GM12878 (cell line): Measurements from ENCODE around the gene TSPAN7. TPM values are rescaled to one million over a fixed set of nuclear protein-coding genes. Genes with fewer than 3 reads are reported as not detected.

Source experiments
- ATAC-seq: fragments of 200-7000 bp; cut with Tn5 transposase; 3 replicates; pipeline ENCODE4 v1.9.1; 2020; ENCODE audit warnings: mild to moderate bottlenecking, moderate library complexity
- BruUV-seq: library from RNA; stranded (reverse); fragments of 400-500 nt; replicated peaks from 2 replicates; lab custom pipeline; 2021; lab: Mats Ljungman, UMichigan
- CTCF ChIA-PET: fragments of 300-600 bp; sonication (Branson Sonifier 250); formaldehyde crosslinking; extraction: SDS; loops from one replicate; lab custom pipeline; 2021; ENCODE audit warnings: inconsistent platforms; lab: Yijun Ruan, JAX
- POLR2A ChIA-PET: fragments of 350-600 bp; formaldehyde crosslinking; extraction: SDS; loops from one replicate; lab custom pipeline; 2021; ENCODE audit warnings: inconsistent platforms; lab: Charles Lee
- RAD21 ChIA-PET: fragments of 300-600 bp; sonication (Branson Sonifier 250); formaldehyde crosslinking; loops from one replicate; lab custom pipeline; 2023; ENCODE audit warnings: antibody characterized with exemption; ENCODE audit not compliant: unreplicated experiment; lab: Charles Lee
- SMC1A ChIA-PET: fragments of 300-600 bp; sonication (Branson Sonifier 250); formaldehyde crosslinking; loops from one replicate; lab custom pipeline; 2023; ENCODE audit not compliant: unreplicated experiment, uncharacterized antibody; lab: Charles Lee
- DNase-seq: peaks from one replicate; pipeline ENCODE4 v3.0.0-alpha.2; 2011; ENCODE audit warnings: low read depth, low spot score
- FAIRE-seq: peaks from 3 replicates; lab custom pipeline; 2011; peaks lifted over from hg19 to GRCh38; lab: Jason Lieb, UNC
- H2AFZ ChIP-seq: 2 replicates; pipeline ENCODE4 v1.6.0; 2011; ENCODE audit warnings: low read depth, low read length, control low read depth; ENCODE audit not compliant: control insufficient read depth
- H3K27ac ChIP-seq: 2 replicates; pipeline ENCODE4 v1.5.1; 2011; ENCODE audit warnings: control low read depth; ENCODE audit not compliant: control insufficient read depth, insufficient read depth
- H3K27me3 ChIP-seq, 2 experiments: replicated peaks in 1 of 2; 2 replicates each; pipeline versions ENCODE4 v1.6.0 to v1.6.1; 2011; ENCODE audit warnings: low read length in 1 of 2; ENCODE audit not compliant: control insufficient read depth in 2 of 2, insufficient read depth in 2 of 2
- H3K36me3 ChIP-seq, 2 experiments: 2 replicates each; pipeline ENCODE4 v1.5.1; 2011; ENCODE audit warnings: low read length in 1 of 2; ENCODE audit not compliant: control insufficient read depth in 2 of 2, insufficient read depth in 2 of 2
- H3K4me1 ChIP-seq: 2 replicates; pipeline ENCODE4 v1.6.1; 2011; ENCODE audit warnings: mild to moderate bottlenecking, low read length, moderate library complexity, mixed read lengths; ENCODE audit not compliant: control insufficient read depth, insufficient read depth
- H3K4me2 ChIP-seq: 2 replicates; pipeline ENCODE4 v1.6.0; 2011; ENCODE audit warnings: control low read depth; ENCODE audit not compliant: control insufficient read depth, insufficient read depth
- H3K4me3 ChIP-seq: fragments of 200-600 bp; sonication (generic); 2 replicates; pipeline ENCODE4 v1.5.1; 2016
- H3K79me2 ChIP-seq: 2 replicates; pipeline ENCODE4 v1.6.0; 2011; ENCODE audit warnings: low read length; ENCODE audit not compliant: control insufficient read depth, insufficient read depth
- H3K9ac ChIP-seq: 2 replicates; pipeline ENCODE4 v1.8.0; 2011; ENCODE audit warnings: low read length, control low read depth, mixed read lengths; ENCODE audit not compliant: control insufficient read depth, insufficient read depth
- H3K9me3 ChIP-seq: replicated peaks from 3 replicates; pipeline ENCODE4 v1.5.1; 2011; ENCODE audit warnings: mild to moderate bottlenecking, low read length; ENCODE audit not compliant: control insufficient read depth, insufficient read depth
- H4K20me1 ChIP-seq: 2 replicates; pipeline ENCODE4 v1.6.0; 2011; ENCODE audit not compliant: control insufficient read depth, insufficient read depth
- ASH2L ChIP-seq: fragments of 300-600, 200-600 bp; sonication (generic); IDR thresholded peaks from 2 replicates; pipeline ENCODE4 v1.6.1; 2017; ENCODE audit warnings: low read depth, mild to moderate bottlenecking, borderline replicate concordance
- CBFB ChIP-seq: IDR thresholded peaks from 2 replicates; pipeline ENCODE4 v1.6.1; 2016; ENCODE audit warnings: antibody characterized with exemption, low read depth
- ETV6 ChIP-seq, 2 experiments: fragments of 450-650 bp in 1 of 2; IDR thresholded peaks in 1 of 2; conservative IDR thresholded peaks in 1 of 2; 2 replicates each; pipeline ENCODE4 v1.6.1; 2014; ENCODE audit warnings: antibody characterized with exemption in 1 of 2, borderline replicate concordance in 1 of 2, low read depth in 1 of 2, mild to moderate bottlenecking in 1 of 2, moderate library complexity in 1 of 2
- KLF5 ChIP-seq: fragments of 450-650 bp; IDR thresholded peaks from 2 replicates; pipeline ENCODE4 v1.6.1; 2014; ENCODE audit warnings: mild to moderate bottlenecking; ENCODE audit not compliant: partially characterized antibody
- POU2F2 ChIP-seq: IDR thresholded peaks from 3 replicates; pipeline ENCODE4 v1.6.1; 2011; ENCODE audit warnings: low read depth, mild to moderate bottlenecking, low read length, borderline replicate concordance
- RAD21 ChIP-seq: IDR thresholded peaks from 2 replicates; pipeline ENCODE4 v1.6.1; 2011; ENCODE audit warnings: mild to moderate bottlenecking, low read depth, low read length, moderate library complexity; ENCODE audit not compliant: insufficient read depth
- TCF3 ChIP-seq: IDR thresholded peaks from 2 replicates; pipeline ENCODE4 v1.6.1; 2012; ENCODE audit warnings: low read depth, mild to moderate bottlenecking, low read length, borderline replicate concordance; ENCODE audit not compliant: insufficient read depth
- WGBS: methylation state at CpG from one replicate; pipeline ENCODE4 v1.1.6; 2016; ENCODE audit warnings: low lambda C conversion rate; ENCODE audit not compliant: insufficient replicate concordance, insufficient coverage; ENCODE audit errors: missing lambda C conversion rate; 5-methylcytosine and 5-hydroxymethylcytosine counted together
- in situ Hi-C: fragments of 300-500 bp; cut with MboI; formaldehyde crosslinking; loops from 9 replicates; pipeline ENCODE4 v1.14.3; 2018; ENCODE audit warnings: mixed read lengths
- intact Hi-C: fragments of 100-400 bp; cut with micrococcal nuclease; formaldehyde crosslinking; loops from one replicate; pipeline ENCODE4 v1.14.2; 2022; ENCODE audit not compliant: unreplicated experiment
- polyA plus RNA-seq, 11 experiments: library from polyadenylated mRNA; depleted of rRNA in 4 of 11; unstranded in 6 of 11; stranded (reverse) in 5 of 11; fragments of >200 nt; fragmentation: Nextera tagmentation in 4 of 11; fragmentation: Illumina TruSeq in 1 of 11; extraction: Ambion mirVana in 4 of 11; extraction: Trizol in 1 of 11; gene quantifications; 1 replicate in 1 of 11; 2 replicates in 10 of 11; pipeline versions ENCODE4 v1.2.1 to v1.2.3, GENCODE V29; 2011 to 2016; ENCODE audit warnings: inconsistent platforms in 2 of 11, missing spikeins in 2 of 11, low read depth in 1 of 11
- total RNA-seq, 4 experiments: library from RNA; depleted of rRNA in 3 of 4; stranded (reverse); fragments of >200 nt in 3 of 4; fragmentation: Illumina TruSeq in 1 of 4; extraction: Trizol in 1 of 4; gene quantifications; 2 replicates each; pipeline versions ENCODE4 v1.2.1 to v1.2.3, GENCODE V29; 2013 to 2021
- TF ChIP-seq, protein P1 (sequence below): fragments of 450-650 bp; formaldehyde crosslinking; IDR thresholded peaks from 2 replicates; pipeline ENCODE4 v1.4.0; 2020; ENCODE audit warnings: mild to moderate bottlenecking, moderate library complexity
- TF ChIP-seq, protein P2 (sequence below): IDR thresholded peaks from 2 replicates; pipeline ENCODE4 v1.6.1; 2011; ENCODE audit warnings: low read depth, mild to moderate bottlenecking, low read length, moderate library complexity, borderline replicate concordance; ENCODE audit errors: extremely low read depth
- TF ChIP-seq, protein P3 (sequence below): IDR thresholded peaks from 2 replicates; pipeline ENCODE4 v1.6.1; 2012; ENCODE audit warnings: low read depth, low read length, improper control_type of control experiment
- TF ChIP-seq, protein P4 (sequence below): fragments of 450-650 bp; IDR thresholded peaks from 2 replicates; pipeline ENCODE4 v1.6.1; 2017; ENCODE audit warnings: mild to moderate bottlenecking, moderate library complexity

Gene TSPAN7
- total and polyA plus RNA-seq, 10 of the 15 experiments (the other 5 are each of a cell fraction or from before 2014, with no cell fraction given), result 0.04 to 0.77 (median 0.14) TPM; not detected in 4

DNA sequence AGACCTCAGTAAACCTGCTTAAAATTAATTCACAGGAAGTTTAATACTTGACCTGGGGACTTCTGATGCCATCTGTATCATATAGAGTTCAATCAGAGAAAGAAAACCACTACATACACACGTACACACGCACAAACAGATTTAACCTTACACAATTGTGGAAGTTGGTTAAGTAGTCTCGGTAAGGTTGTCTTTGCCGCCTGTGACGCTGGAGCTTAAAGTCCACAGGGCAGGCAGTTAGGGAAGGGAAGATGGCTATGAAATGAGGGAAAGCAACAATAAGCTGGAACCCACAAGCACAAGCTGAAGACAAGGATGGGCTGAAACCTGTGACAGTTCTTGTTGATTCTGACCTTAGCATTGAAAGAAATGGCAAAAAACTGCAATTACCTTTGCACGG lies 41.7 kb upstream of the TSPAN7 start (continued):
- TF ChIP-seq, protein P1, sequence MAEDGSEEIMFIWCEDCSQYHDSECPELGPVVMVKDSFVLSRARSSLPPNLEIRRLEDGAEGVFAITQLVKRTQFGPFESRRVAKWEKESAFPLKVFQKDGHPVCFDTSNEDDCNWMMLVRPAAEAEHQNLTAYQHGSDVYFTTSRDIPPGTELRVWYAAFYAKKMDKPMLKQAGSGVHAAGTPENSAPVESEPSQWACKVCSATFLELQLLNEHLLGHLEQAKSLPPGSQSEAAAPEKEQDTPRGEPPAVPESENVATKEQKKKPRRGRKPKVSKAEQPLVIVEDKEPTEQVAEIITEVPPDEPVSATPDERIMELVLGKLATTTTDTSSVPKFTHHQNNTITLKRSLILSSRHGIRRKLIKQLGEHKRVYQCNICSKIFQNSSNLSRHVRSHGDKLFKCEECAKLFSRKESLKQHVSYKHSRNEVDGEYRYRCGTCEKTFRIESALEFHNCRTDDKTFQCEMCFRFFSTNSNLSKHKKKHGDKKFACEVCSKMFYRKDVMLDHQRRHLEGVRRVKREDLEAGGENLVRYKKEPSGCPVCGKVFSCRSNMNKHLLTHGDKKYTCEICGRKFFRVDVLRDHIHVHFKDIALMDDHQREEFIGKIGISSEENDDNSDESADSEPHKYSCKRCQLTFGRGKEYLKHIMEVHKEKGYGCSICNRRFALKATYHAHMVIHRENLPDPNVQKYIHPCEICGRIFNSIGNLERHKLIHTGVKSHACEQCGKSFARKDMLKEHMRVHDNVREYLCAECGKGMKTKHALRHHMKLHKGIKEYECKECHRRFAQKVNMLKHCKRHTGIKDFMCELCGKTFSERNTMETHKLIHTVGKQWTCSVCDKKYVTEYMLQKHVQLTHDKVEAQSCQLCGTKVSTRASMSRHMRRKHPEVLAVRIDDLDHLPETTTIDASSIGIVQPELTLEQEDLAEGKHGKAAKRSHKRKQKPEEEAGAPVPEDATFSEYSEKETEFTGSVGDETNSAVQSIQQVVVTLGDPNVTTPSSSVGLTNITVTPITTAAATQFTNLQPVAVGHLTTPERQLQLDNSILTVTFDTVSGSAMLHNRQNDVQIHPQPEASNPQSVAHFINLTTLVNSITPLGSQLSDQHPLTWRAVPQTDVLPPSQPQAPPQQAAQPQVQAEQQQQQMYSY (CRISPR knock-in tag), result no peak
- TF ChIP-seq CBFB, result no peak
- TF ChIP-seq, protein P2, sequence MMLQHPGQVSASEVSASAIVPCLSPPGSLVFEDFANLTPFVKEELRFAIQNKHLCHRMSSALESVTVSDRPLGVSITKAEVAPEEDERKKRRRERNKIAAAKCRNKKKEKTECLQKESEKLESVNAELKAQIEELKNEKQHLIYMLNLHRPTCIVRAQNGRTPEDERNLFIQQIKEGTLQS, result no peak
- no peak for TF ChIP-seq RAD21
- no peak for TF ChIP-seq TCF3

DNA sequence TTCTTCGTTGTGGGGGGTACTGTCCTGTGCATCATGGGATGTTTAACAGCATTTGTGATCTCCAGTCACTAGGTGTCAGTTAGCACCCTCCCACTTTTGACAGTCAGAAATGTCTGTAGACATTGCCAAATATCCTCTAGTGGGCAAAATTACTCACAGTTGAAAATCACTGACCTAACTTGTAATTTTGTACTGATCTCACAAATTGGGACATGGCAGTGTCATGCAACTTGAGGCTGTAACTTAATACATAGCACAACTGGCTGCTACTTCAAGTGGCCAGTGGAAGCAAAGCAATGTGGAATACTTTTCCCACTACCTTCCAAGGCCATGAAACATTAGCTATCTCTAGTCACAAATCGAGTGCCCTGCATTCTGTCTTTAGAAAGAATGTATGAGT lies 23.2 kb upstream of the TSPAN7 start:
- Histone ChIP-seq H3K4me2 (no peak overlapping the region), H3K9me3 (no peaks in the 10 kb centered on the region), H2AFZ (no peak overlapping the region), H3K79me2 (no peaks in the 10 kb centered on the region), H3K4me1 (no peaks in the 10 kb centered on the region), H3K27me3 (no peaks in the 10 kb centered on the region), H3K4me3 (no peak overlapping the region), H3K27ac (no peak overlapping the region), H4K20me1 (no peaks in the 10 kb centered on the region; the same call in 1 of the 2 replicates), H3K9ac (no peak overlapping the region), H3K36me3 (no peaks in the 10 kb centered on the region)
- intact Hi-C loops (no loop called here), in situ Hi-C loops (no loop called here)
- RAD21 ChIA-PET, result no interaction called here
- POLR2A ChIA-PET, result no interaction called here
- DNase-seq (no peak), FAIRE-seq (no peak), ATAC-seq (no peak)
- BruUV-seq, result no TSS peak
- 0% methylated on average over 2 of the region's 2 CpGs for WGBS
- SMC1A ChIA-PET, result no interaction called here
- CTCF ChIA-PET, result no interaction called here
- no peak for TF ChIP-seq KLF5
- TF ChIP-seq POU2F2, result no peak
- no peak for TF ChIP-seq RAD21
- TF ChIP-seq ETV6 (conservative IDR thresholded peaks at IDR 0.05 in 1 of 2, IDR thresholded peaks at IDR 0.05 in 1 of 2; ENCODE audit: borderline replicate concordance in 1 of 2, low read depth in 1 of 2), result no peak
- TF ChIP-seq, protein P3, sequence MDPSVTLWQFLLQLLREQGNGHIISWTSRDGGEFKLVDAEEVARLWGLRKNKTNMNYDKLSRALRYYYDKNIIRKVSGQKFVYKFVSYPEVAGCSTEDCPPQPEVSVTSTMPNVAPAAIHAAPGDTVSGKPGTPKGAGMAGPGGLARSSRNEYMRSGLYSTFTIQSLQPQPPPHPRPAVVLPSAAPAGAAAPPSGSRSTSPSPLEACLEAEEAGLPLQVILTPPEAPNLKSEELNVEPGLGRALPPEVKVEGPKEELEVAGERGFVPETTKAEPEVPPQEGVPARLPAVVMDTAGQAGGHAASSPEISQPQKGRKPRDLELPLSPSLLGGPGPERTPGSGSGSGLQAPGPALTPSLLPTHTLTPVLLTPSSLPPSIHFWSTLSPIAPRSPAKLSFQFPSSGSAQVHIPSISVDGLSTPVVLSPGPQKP, result no peak
- TF ChIP-seq ASH2L, result no peak
- TF ChIP-seq, protein P4, sequence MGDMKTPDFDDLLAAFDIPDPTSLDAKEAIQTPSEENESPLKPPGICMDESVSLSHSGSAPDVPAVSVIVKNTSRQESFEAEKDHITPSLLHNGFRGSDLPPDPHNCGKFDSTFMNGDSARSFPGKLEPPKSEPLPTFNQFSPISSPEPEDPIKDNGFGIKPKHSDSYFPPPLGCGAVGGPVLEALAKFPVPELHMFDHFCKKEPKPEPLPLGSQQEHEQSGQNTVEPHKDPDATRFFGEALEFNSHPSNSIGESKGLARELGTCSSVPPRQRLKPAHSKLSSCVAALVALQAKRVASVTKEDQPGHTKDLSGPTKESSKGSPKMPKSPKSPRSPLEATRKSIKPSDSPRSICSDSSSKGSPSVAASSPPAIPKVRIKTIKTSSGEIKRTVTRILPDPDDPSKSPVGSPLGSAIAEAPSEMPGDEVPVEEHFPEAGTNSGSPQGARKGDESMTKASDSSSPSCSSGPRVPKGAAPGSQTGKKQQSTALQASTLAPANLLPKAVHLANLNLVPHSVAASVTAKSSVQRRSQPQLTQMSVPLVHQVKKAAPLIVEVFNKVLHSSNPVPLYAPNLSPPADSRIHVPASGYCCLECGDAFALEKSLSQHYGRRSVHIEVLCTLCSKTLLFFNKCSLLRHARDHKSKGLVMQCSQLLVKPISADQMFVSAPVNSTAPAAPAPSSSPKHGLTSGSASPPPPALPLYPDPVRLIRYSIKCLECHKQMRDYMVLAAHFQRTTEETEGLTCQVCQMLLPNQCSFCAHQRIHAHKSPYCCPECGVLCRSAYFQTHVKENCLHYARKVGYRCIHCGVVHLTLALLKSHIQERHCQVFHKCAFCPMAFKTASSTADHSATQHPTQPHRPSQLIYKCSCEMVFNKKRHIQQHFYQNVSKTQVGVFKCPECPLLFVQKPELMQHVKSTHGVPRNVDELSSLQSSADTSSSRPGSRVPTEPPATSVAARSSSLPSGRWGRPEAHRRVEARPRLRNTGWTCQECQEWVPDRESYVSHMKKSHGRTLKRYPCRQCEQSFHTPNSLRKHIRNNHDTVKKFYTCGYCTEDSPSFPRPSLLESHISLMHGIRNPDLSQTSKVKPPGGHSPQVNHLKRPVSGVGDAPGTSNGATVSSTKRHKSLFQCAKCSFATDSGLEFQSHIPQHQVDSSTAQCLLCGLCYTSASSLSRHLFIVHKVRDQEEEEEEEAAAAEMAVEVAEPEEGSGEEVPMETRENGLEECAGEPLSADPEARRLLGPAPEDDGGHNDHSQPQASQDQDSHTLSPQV, result no peak
